OCI-LY7 (cell line): ENCODE results near the gene TMEM238.

Experiments used
- EZH2phosphoT487 ChIP-seq: fragments of 200-600 bp; sonication (generic); IDR thresholded peaks from 2 replicates; pipeline ENCODE4 v1.6.1; 2018; ENCODE audit warnings: low read depth, borderline replicate concordance, mild to moderate bottlenecking, mixed run types, antibody characterized with exemption, low read length, moderate library complexity, mixed read lengths
- TF ChIP-seq, protein P1 (sequence below): fragments of 200-600 bp; sonication (generic); conservative IDR thresholded peaks from 2 replicates; pipeline ENCODE4 v1.5.1; 2014; ENCODE audit warnings: mild to moderate bottlenecking, antibody characterized with exemption, low read length, moderate library complexity, mixed read lengths

- TF ChIP-seq, protein P1, sequence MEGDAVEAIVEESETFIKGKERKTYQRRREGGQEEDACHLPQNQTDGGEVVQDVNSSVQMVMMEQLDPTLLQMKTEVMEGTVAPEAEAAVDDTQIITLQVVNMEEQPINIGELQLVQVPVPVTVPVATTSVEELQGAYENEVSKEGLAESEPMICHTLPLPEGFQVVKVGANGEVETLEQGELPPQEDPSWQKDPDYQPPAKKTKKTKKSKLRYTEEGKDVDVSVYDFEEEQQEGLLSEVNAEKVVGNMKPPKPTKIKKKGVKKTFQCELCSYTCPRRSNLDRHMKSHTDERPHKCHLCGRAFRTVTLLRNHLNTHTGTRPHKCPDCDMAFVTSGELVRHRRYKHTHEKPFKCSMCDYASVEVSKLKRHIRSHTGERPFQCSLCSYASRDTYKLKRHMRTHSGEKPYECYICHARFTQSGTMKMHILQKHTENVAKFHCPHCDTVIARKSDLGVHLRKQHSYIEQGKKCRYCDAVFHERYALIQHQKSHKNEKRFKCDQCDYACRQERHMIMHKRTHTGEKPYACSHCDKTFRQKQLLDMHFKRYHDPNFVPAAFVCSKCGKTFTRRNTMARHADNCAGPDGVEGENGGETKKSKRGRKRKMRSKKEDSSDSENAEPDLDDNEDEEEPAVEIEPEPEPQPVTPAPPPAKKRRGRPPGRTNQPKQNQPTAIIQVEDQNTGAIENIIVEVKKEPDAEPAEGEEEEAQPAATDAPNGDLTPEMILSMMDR = no peak
- no peak for TF ChIP-seq EZH2phosphoT487
Measured at GRCh38 chr19:55431183-55431582, 47.1 kb upstream of the TMEM238 start.
